Measurements from ENCODE around the gene TANGO2. TPM values are rescaled to one million over a fixed set of nuclear protein-coding genes. Genes with fewer than 3 reads are reported as not detected.

The TANGO2 gene
- total RNA-seq, 2 donors from 2014 or later = 10.5 to 19.7 TPM

DNA sequence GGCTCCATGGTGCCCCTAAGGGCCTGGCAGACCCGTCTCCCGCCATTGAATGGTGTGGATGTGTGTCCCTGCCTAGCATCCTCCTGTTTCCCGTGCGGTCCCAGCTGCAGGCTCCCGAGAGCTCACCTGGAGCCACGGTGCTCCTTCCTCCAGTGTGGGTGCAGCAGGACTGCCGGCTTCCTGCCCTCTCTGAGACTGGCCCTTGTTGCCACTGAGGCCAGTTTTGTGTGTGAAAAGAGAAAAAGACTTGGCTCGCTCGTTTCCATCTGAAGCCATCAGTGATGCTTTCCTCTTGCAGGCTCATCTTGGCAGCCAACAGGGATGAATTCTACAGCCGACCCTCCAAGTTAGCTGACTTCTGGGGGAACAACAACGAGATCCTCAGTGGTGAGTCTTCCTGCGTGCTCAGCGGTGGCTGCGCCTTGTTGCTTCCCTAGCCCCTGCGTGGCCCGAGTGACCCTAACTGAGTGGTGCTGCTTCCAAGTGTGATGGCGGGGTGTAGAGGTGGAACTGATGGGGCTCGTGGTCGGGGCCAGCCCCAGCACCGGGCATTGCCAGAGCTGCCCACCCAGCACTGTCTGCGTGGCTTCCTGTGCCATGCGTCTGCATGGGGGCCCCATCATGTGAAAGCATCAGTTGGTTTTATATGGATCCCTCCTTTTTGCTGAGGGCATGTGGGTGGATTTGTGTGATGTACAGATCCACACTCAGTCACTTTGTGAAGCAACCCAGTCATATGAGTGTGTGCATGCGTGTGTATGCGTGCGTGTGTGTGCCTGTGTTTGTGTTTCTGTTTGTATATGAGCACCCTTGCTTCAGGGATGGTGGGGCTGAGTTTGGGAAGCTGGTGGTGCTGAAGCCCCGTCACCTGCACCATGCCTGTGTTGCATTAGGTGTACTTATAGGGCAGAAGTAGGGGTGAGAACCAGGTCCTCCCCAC lies 22.4 kb downstream of the TANGO2 start:
- Histone ChIP-seq H3K27me3 (no peaks in the 10 kb centered on the region), H3K4me1 (no peaks in the 10 kb centered on the region), H3K36me3 (replicated peaks in 1 of 2; ENCODE audit: insufficient read depth in 1 of 2, low read depth in 2 of 2) (peaks cover 0 to 8% of the 10 kb centered on the region in 2 donors), H3K9me3 (no peaks in the 10 kb centered on the region), H3K4me3 (no peak overlapping the region), H3K27ac (no peak overlapping the region)
- no peak for DNase-seq
- intact Hi-C loops (cut with DNase I) = no loop called here
- ATAC-seq = no peak
- 90 to 98% methylated on average over 8 to 25 of the region's 26 CpGs for WGBS, 2 donors
- TF ChIP-seq POLR2A (IDR thresholded peaks at IDR 0.05) = no peak
- TF ChIP-seq, protein P1, sequence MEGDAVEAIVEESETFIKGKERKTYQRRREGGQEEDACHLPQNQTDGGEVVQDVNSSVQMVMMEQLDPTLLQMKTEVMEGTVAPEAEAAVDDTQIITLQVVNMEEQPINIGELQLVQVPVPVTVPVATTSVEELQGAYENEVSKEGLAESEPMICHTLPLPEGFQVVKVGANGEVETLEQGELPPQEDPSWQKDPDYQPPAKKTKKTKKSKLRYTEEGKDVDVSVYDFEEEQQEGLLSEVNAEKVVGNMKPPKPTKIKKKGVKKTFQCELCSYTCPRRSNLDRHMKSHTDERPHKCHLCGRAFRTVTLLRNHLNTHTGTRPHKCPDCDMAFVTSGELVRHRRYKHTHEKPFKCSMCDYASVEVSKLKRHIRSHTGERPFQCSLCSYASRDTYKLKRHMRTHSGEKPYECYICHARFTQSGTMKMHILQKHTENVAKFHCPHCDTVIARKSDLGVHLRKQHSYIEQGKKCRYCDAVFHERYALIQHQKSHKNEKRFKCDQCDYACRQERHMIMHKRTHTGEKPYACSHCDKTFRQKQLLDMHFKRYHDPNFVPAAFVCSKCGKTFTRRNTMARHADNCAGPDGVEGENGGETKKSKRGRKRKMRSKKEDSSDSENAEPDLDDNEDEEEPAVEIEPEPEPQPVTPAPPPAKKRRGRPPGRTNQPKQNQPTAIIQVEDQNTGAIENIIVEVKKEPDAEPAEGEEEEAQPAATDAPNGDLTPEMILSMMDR (IDR thresholded peaks at IDR 0.05) = no peak

GRCh38 chr22:20043997-20044342 lies 23.1 kb downstream of the TANGO2 start:
- ATAC-seq = no peak
- no peak for DNase-seq
- WGBS, 2 donors = 88 to 95% methylated on average over 7 of the region's 7 CpGs
- intact Hi-C loops (cut with DNase I) = no loop called here
- no peaks in the 10 kb centered on the region for H3K4me1 ChIP-seq
- H3K4me3 ChIP-seq = no peak overlapping the region
- no peak overlapping the region for H3K27ac ChIP-seq
- H3K36me3 ChIP-seq (replicated peaks in 1 of 2; ENCODE audit: insufficient read depth in 1 of 2, low read depth in 2 of 2) = peaks cover 0 to 8% of the 10 kb centered on the region in 2 donors
- TF ChIP-seq POLR2A (IDR thresholded peaks at IDR 0.05) = no peak
- TF ChIP-seq, protein P1 (IDR thresholded peaks at IDR 0.05) = no peak
- no peaks in the 10 kb centered on the region for H3K9me3 ChIP-seq
- H3K27me3 ChIP-seq = no peaks in the 10 kb centered on the region

GRCh38 chr22:20044495-20045151 lies 23.7 kb downstream of the TANGO2 start:
- ATAC-seq (no peak), DNase-seq (no peak)
- Histone ChIP-seq H3K4me1 (no peaks in the 10 kb centered on the region), H3K27ac (no peak overlapping the region), H3K36me3 (replicated peaks in 1 of 2; ENCODE audit: insufficient read depth in 1 of 2, low read depth in 2 of 2) (peaks cover 0 to 8% of the 10 kb centered on the region in 2 donors), H3K4me3 (no peak overlapping the region), H3K27me3 (no peaks in the 10 kb centered on the region), H3K9me3 (no peaks in the 10 kb centered on the region)
- intact Hi-C loops (cut with DNase I) = no loop called here
- 87 to 92% methylated on average over 9 to 10 of the region's 10 CpGs for WGBS, 2 donors
- TF ChIP-seq POLR2A (IDR thresholded peaks at IDR 0.05) = no peak
- TF ChIP-seq, protein P1 (IDR thresholded peaks at IDR 0.05) = no peak

- no peak for ATAC-seq
- WGBS, 2 donors = 92 to 93% methylated on average over 4 of the region's 4 CpGs
- Histone ChIP-seq H3K27me3 (no peaks in the 10 kb centered on the region), H3K27ac (no peak overlapping the region), H3K4me3 (no peak overlapping the region), H3K36me3 (replicated peaks in 1 of 2; ENCODE audit: insufficient read depth in 1 of 2, low read depth in 2 of 2) (peaks cover 0 to 8% of the 10 kb centered on the region in 2 donors), H3K9me3 (no peaks in the 10 kb centered on the region), H3K4me1 (no peaks in the 10 kb centered on the region)
- intact Hi-C loops (cut with DNase I) = no loop called here
- TF ChIP-seq, protein P1 (IDR thresholded peaks at IDR 0.05) = no peak
- no peak for TF ChIP-seq POLR2A (IDR thresholded peaks at IDR 0.05)
- DNase-seq = no peak
Measured at GRCh38 chr22:20046730-20047129, 25.8 kb downstream of the TANGO2 start.

Measured in body of pancreas (tissue), 4 donors.